Activated CD4-positive, alpha-beta T cell treated with anti-CD3 and anti-CD28 coated beads, Interleukin-2, amount 50 U/mL, for 1 hour (primary cell): ENCODE measurements around the gene ITPKB.
A peak's percentile ranks its signal among the peaks of the same experiment; 100 is the strongest.
"Not testable (repeated sequence)": the region's sequence is repeated elsewhere in the genome, so short reads cannot be mapped to it uniquely, and the experiment has no call there.

ENCODE experiments used
- DNase-seq: peaks from one replicate; pipeline ENCODE4 v3.0.0-alpha.2; 2020

Gene ITPKB

DNA sequence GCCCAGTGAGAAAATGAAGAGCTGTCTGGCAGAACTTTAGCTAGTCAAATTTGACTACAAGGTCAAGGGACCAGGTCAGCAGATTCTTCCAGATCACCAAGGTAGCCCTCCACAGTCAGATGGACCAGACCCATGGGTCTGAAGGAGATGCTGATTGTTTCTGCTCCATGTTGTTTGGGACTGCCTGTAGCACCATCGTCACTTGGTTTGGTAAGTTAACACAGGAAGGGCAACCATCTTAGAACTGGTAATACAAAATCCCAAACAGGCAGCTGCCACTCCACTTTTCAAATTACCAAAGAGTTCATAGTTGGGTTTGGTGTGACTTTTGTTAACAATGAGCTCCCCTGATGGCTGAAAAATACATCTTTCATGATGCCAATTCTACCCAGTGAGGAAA, 9.0 kb downstream of the ITPKB start:
- no peak for DNase-seq

DNA sequence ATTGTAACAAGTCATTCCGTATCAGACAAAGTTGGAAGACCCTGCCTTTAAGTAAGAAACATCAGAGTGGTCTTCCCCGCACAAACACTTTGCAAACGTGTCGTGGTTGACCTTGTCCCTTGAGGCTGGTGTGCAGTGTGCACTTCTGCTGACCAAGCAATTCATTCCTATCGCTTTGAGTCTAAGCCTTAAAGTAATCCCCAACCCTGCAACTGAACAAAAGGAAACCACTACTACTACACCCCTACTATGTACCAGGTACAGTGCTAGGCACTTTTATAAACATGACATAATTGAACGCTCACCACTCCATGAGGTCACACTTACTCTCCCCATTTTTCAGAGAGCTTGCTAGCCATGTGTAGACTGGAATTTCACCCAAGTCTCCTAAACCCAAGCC, 10.6 kb downstream of the ITPKB start:
- DNase-seq, result no peak

DNA sequence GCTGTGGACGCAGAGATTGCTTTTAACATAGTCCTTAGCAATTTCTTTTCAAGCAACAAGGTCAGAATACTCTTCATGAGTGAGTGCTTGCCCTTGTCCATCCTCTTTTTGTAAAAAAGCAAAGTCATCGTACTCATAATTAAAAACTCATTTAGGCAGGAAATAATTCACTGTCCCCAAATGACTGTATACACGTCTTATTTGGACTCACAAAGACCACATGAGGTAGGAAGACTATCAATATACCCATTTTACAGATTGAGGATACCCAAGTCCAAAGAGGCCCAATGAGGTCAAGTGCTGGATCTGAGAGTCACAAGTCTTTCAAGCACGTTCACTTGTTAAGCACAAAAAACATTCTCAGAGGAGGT, 13.2 kb downstream of the ITPKB start:
- DNase-seq, result no peak

DNA sequence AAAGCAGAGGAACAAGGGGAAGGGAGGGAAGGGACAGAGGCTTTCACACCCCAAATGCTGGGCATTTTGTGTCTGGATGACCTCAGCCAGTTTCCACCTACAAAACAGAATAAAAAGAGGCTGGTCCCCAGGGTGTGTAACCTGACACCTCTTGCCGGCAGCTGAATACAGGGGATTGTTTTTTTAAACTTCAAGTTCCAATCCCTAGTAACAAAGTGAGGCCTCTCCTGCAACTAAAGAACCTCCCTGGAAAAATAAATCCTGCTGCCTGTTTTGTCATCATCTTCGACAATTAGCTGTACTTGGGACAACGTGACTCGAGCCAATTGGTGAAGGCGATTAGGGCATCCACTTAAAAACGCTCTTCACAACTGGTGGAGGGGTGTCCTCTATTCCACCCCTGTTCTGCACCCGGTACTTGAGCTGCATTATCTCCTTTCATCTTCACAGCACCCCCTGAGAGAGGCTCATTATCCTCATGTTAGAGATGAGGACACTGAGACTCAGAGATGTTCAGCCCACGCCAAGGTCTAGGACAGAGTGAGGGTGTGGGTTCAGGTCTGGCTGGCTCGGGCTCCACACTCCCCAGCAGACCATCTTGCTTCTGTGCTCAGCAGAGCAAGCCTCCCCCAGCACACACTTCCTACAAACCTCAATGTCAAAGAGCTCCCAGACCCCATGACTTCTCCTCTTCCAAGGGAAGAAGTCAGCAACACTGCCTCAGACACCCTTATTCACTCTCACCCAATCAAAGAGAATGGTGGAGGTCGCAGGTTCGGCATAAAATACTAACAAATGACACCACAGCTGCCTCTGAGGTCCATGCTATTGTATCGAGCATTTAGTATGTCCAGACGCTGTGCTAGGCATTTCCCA, 15.2 kb downstream of the ITPKB start:
- DNase-seq, result no peak

DNA sequence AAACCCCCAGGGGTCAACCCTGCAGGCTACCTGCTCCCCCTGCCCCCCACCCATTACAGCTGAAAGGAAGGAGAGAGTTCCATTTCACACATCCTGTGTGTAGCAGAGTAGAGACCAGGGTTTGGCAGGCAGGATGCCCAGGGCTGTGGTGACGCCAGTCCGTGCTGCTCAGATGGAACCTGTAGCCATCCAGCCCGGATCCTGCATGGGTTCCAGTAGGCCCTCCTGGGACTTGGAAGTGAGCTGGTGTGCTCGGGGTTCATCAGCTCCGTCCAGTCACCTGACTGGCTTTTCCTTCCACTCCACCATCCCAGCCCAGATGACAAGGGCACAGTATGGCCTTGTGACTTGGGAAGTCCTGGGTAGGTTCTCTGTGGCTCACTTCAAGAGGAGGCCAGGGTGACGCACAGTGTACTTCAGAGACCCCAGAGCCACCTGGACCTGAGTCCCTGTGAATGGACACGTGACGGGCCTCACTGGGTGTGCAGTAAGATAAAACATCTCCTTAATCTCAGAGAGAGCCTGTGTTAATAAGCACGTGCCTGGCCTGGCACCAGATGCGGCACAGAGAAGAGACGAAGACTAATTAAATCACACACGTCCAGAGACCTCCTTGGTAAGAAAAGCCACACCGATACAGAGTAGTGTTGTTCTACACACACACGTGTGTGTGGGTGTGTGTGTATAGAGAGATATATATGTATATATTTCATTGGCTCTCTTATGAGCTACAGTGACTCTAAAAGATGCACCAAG, 16.0 kb downstream of the ITPKB start:
- no peak for DNase-seq

DNA sequence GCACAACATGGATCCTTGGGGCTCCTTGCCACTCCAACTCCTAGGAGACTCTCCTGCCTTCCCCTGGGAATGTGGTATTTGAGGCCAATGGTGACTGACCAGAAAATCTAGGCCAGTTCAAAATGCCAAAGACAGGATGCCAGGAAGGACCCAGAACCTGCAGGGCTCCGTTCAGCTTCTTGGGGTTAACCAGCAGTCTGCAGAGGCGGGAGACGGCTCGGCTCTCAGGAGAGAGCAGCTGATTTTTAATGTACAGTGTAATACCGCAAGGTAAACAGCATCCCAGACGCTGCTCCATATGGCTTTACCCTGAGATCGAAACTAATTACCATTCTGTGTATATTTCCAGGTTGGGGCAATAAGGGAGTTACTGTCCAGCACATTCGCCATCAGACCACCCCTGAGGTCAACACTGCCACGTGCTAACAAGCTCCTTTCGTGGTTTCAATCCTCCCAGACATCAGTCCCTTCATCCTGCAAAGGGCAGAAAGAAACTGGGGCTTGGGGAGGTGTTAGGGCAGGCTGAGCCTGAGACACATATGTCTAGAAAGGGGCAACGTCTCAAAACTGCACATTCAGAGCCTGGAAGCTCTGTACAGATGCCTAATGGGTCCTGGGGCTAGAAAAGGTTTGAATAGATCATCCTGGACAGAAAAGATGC, 16.7 kb downstream of the ITPKB start:
- DNase-seq, result no peak

DNA sequence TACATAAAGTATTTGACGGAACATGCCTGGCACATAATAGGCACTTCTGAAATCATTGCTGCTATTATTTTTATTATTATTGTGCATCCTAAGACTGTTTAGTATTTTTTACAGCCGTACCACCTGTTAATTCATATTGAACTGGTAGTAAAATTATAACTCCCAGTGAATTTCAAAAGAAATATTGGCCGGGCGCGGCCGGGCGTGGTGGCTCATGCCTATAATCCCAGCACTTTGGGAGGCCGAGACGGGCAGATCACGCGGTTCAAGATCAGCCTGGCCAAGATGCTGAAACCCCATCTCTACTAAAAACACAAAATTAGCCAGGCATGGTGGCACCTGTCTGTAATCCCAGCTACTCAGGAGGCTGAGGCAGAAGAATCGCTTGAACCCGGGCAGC, 18.5 kb downstream of the ITPKB start:
- not testable (repeated sequence) for DNase-seq

DNA sequence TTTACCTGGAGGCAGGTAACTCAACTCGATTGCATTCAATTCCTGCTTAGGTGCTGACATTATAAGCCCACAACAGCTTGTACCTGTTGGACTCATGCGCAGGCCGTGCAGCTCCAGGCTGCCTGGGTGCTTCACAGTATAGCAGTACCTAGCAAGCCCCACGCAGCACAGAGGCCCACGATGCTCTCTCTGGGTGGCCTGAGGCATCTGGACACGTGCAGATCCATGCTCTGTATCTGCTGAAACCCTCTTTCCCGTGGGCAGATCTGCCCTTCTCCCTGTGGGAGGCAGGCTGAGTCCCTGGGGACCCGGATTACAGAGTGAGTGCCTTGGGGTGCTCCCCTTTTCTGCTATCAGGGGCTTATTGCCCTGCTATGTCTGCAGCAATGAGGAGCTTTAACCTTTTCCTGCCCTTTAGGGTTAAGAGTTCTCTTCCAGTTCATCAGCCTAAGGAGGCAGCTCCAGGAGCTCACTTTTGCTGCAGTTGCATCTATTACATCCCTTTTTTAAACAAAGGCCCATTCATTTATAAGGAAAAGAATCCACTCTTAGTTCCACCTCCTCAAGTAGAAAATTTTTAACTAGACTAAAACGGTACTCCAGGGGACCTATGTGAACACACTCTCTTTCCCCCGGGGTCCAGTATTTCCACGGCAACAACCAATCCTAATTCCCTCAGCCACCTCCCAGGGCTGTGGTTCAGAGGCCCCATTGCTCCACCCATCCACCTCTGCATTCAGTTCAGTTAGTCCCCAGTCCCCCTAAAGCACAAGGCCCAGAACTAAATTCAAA, 19.3 kb downstream of the ITPKB start:
- DNase-seq, result no peak

DNA sequence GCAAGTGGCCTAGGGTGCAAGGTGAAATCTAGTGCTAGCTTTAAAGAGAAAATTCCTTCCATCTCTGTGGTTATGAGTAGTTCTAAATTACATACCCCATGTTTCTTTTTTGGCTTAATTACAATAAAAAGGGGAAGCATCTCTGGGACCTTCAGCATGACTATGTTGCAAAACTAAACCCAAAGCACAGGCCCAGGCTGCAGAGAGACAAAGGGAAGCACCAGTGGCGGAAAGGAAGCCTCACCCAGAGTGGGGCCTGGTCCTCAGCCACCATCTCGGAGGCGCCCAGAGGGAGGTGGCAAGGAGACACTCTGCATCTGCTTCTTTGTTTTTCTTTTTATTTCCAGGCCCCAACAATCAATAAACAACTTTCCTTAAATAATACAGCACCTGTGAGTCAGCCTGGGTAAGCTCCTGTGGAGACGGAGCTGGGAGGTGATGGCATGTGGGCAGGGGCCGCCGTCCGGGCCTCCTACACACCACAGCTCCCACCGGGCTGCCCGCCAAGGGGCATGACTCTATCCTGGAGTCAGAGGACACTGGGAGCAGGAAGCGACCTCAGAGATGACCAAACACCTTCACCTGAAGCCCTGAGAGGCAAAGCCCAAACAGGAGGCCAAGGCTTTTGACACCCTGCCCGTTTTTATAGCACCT, 21.7 kb downstream of the ITPKB start:
- no peak for DNase-seq

DNA sequence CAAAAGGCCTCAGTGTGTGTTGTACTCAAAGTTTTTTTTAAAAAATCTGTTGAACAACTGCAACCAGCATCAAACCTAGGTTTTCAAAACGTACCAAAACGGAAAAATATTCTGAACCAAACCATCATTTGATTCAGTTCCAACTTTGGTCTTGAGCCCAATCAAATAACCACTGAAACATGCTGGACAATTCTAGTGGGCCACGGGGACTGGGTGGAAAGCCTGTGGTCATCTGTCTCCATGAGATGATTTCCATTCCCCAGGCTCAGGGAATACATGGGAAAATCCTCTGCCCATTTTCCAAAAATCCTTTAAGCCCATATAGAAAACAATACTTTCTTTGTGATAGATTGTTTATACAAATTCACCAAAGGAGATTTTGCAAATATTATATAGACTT, 22.5 kb downstream of the ITPKB start:
- DNase-seq, result no peak

DNA sequence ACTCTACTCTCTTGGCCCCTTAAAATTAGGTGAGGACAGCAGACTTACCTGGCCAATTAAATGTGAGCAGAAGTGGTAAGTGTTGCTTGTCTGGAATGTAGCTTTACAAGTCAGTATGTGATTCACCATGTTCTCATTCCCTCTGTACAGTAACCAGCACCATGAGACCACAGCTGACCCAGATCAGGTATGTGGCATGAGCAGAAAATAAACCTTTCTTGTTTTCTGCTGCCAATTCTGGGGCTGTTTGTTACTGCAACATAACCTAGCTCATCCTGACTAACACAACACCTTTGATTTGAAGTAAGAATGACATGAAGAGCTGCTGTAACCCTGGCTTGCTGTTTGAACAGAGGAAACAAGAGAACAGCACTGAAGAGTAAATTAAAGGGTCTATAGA, 24.9 kb downstream of the ITPKB start:
- DNase-seq, result no peak

DNA sequence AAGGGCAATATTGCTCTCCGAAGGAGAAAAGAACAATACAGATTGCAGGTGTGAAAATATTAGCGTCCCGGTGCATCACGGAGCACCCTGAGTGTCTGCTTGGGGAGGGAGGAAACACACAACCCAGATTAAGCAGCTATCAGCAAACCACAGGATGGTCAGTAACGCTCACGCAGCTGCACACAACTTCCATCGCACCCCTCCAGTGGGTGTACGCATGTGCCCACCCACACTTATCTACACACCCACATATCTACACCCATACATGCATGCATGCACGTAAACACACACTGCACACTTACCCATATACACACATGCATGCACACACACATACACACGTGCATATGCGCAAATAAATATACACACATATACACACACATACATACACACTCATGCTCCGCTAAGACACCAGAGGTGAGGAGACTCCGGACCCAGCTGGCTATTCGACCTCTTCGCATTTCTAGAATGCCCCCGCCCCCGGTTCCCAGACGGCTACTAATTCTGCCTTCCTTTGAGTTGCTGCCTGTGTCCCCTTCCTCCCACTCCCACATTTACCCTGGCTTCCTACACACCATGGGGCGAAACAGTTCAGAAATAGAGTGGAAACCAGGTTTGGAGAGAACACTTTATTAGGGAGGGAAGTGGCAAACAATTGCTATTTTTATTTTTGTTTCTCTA, 26.2 kb downstream of the ITPKB start:
- no peak for DNase-seq

DNA sequence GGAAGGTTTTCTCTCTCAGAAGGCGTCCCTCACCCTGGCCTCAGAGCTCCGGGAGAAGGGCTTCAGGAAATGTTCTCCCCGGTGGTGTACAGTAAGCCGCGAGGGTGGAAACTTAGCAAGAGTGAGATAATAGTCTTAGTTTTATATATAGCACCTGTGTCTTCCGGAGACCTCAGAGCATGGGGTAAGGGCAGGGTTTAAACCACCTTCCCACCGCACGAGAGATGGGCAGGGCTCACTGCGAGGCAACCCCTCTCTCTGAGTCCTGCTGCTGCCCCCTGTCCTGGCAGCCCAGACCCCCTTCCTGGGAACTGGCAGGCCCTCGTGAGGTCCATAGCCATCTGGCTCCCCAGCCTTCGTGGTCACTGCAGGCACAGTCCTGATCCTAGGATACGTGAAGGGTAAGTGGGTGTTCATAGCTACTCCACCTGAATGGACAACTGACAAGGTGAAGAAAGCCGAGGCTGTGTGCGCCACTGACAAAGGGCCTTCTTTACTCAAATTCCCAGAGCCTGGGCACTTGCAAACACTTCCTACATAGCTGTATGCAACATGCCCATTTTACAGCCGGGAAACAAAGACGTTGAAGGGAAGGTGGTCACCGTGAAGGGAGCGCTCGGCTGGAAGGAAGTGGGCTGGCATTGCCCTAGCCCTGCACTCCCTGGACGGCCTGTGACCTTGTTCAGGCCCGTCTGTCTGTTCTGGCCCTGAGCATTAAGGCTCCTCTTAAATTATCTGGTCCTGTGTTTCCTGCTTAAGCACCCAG, 26.9 kb downstream of the ITPKB start:
- DNase-seq, result peak; percentile 49

DNA sequence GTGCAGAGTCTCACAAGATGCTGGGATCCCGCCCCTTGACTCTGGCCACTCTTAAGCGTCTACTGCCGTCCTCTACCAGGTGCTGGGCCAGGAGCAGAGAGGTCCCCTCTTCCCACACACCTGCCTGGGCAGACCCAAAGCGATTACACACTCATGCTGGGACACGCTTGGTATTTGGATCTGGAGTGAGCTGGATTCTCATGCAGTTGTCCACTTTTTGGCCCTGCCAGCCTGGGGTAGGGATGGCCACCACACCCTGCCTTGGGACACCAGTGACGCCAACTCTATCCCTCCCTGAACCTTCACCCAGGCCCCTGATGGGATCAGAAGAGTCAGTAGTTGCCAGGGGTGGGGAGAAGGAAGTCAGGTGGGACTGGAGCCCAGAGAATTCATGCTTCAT, 28.6 kb downstream of the ITPKB start:
- DNase-seq, result no peak

DNA sequence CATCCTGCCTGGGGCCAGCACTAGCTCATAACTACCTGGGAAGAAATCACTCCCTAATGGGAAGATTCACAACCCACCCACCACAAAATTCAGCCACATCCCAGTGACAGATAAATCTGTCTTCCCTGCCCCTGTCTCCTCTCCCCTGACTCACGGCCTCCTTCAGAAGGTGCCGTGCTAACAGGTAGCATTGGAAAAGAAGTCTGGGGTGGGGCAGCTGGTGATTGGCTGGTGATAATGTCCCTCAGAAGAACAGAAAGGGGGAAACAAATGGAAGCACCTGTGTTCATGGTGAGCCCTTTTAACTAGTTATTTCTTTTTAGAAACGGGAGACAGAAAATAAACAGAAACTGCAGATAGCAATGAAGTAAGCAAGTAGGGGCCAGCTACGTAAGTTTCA, 29.1 kb downstream of the ITPKB start:
- DNase-seq, result no peak

DNA sequence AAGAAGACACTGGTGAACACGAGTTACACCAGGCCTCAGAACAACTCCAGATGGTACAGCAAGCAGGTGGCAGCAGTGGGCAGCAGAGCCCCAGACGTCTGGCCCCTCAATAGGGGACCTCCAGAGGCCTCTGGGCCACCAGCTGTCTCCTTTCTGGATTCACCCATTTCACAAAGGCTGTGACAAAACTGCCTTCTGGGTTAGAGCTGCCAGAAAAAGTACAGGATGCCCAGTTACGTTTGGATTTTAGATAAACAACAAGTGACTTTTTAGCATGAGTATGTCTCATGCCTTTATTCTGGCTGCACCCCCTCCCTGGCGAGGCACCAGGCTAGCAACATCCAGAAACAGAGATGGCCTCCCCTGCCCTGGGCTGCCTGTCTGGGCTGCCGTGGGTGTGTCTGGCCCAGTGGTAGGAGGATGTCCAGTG, 30.1 kb downstream of the ITPKB start:
- no peak for DNase-seq

DNA sequence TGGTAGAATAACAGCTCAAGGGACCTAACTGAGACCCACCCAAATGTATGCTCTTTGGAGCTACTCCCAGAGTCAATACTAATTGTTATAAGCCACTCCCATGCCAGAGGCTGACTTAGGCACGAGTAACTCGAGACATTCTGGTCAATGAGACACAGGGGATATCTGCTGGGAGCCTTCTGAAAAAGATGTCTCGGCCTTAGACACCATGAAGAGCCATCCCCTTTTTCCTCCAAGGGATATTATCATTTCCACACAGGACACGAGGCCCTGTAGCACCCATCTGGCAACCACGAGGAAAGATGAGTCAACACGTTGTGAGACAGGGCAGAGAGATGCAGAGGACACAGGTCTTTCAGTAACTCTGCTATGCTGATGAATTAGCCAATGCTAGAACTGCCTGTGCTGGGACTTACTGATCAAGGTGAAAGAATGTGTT, 30.7 kb downstream of the ITPKB start:
- DNase-seq, result no peak

DNA sequence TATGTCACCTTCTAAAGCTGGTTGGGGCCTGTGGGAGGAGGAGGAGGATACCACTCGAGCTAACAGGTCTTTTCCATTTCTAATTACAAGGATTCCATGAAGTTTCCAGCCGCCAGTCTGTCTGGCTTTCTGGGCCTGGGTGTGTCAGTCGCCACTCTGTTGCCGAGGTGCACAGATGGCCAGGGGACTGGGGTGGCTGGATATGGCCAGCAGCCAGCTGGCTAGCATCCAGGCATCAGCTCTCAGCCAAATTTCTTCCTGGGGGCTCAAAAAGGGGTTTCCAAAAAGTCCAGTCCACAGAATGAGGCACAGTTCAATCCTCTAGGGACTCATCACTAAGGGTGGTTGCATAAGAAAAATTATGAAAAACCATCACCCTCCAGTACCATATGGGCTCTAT, 32.4 kb downstream of the ITPKB start:
- DNase-seq, result no peak

DNA sequence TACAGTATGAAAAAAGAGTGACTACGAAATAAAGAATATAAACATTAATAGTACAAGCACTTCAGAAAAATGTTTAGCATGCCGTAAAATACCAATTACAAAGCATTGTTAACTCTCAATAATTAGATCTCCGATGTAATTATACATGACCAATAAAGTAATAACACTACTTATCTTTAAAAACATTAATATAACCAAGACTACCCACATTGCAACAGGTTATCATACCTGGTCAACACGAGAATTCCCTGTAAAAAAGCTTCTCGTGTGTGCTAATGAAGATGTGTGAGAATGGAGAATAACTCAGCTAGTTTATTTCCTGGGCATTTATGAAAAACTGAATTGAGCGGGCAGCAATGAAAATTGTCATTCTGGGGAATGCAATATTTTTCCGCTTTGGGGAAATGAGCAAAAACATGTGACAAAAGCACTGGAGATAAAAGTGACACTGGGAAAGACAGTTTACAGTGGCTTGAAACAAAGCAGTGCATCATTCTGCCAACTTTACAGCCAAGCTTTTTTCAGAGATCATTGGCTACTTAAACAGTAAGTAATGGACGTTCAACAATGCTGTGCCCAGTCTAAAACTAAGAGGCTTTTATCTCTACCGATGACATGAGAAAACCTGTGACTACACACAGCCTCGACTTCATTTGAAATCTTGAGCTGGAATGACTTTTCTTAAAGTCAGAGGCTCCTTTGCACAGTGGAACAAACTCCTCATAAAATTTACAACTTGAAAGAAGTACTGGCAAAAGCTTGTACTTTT, 34.7 kb downstream of the ITPKB start:
- no peak for DNase-seq
